ENCODE results near the gene CEBPB. TPM values are rescaled to one million over a fixed set of nuclear protein-coding genes. Genes with fewer than 3 reads are reported as not detected.

CEBPB gene
- total and polyA plus RNA-seq, 9 donors: 5.3 to 14.2 (median 7.7) TPM

GRCh38 chr20:50192364-50193198, 2.0 kb downstream of the CEBPB start:
- peak overlapping the region; percentile 91 for H3K27ac ChIP-seq (ENCODE audit: low read length)
- H3K4me3 ChIP-seq (ENCODE audit: low read length): peak overlapping the region; percentile 65
- no peaks in the 10 kb centered on the region for H3K27me3 ChIP-seq (ENCODE audit: control insufficient read depth, insufficient read depth, low read length)
- H3K4me1 ChIP-seq (ENCODE audit: control insufficient read depth, insufficient read depth, low read length): peaks cover 25% of the 10 kb centered on the region
- H3K9me3 ChIP-seq (replicated peaks; ENCODE audit: control insufficient read depth, low read depth, low read length): no peaks in the 10 kb centered on the region
- peaks cover 11% of the 10 kb centered on the region for H3K36me3 ChIP-seq (ENCODE audit: control insufficient read depth, insufficient read depth, low read length)
- 9% methylated on average over 9 of the region's 25 CpGs for WGBS (ENCODE audit: insufficient coverage)
- peak; percentile 95 for DNase-seq

- peak overlapping the region; percentile 91 for H3K27ac ChIP-seq (ENCODE audit: low read length)
- WGBS (ENCODE audit: insufficient coverage): 60% methylated on average over 1 of the region's 10 CpGs
- H3K4me3 ChIP-seq (ENCODE audit: low read length): peak overlapping the region; percentile 65
- H3K36me3 ChIP-seq (ENCODE audit: control insufficient read depth, insufficient read depth, low read length): peaks cover 11% of the 10 kb centered on the region
- H3K9me3 ChIP-seq (replicated peaks; ENCODE audit: control insufficient read depth, low read depth, low read length): no peaks in the 10 kb centered on the region
- H3K27me3 ChIP-seq (ENCODE audit: control insufficient read depth, insufficient read depth, low read length): no peaks in the 10 kb centered on the region
- no peak for DNase-seq
- peaks cover 25% of the 10 kb centered on the region for H3K4me1 ChIP-seq (ENCODE audit: control insufficient read depth, insufficient read depth, low read length)
These were observed 2.7 kb downstream of the CEBPB start for GRCh38 chr20:50193199-50193835.

- WGBS (ENCODE audit: insufficient coverage): 67% methylated on average over 16 of the region's 16 CpGs
- no peak for DNase-seq
- H3K4me3 ChIP-seq (ENCODE audit: low read length): peak overlapping the region; percentile 65
- H3K27ac ChIP-seq (ENCODE audit: low read length): no peak overlapping the region
- H3K9me3 ChIP-seq (replicated peaks; ENCODE audit: control insufficient read depth, low read depth, low read length): no peaks in the 10 kb centered on the region
- peaks cover 11% of the 10 kb centered on the region for H3K36me3 ChIP-seq (ENCODE audit: control insufficient read depth, insufficient read depth, low read length)
- H3K27me3 ChIP-seq (ENCODE audit: control insufficient read depth, insufficient read depth, low read length): no peaks in the 10 kb centered on the region
- peaks cover 25% of the 10 kb centered on the region for H3K4me1 ChIP-seq (ENCODE audit: control insufficient read depth, insufficient read depth, low read length)
These were observed 3.3 kb downstream of the CEBPB start for GRCh38 chr20:50193836-50194421.

- H3K4me3 ChIP-seq (ENCODE audit: low read length): no peak overlapping the region
- H3K4me1 ChIP-seq (ENCODE audit: control insufficient read depth, insufficient read depth, low read length): peaks cover 23% of the 10 kb centered on the region
- H3K9me3 ChIP-seq (replicated peaks; ENCODE audit: control insufficient read depth, low read depth, low read length): peaks cover 2% of the 10 kb centered on the region
- peaks cover 11% of the 10 kb centered on the region for H3K36me3 ChIP-seq (ENCODE audit: control insufficient read depth, insufficient read depth, low read length)
- no peaks in the 10 kb centered on the region for H3K27me3 ChIP-seq (ENCODE audit: control insufficient read depth, insufficient read depth, low read length)
- WGBS (ENCODE audit: insufficient coverage): 72% methylated on average over 4 of the region's 7 CpGs
- DNase-seq: no peak
- H3K27ac ChIP-seq (ENCODE audit: low read length): no peak overlapping the region
These were observed 3.8 kb downstream of the CEBPB start for GRCh38 chr20:50194422-50194830.

- WGBS (ENCODE audit: insufficient coverage): 74% methylated on average over 3 of the region's 8 CpGs
- H3K9me3 ChIP-seq (replicated peaks; ENCODE audit: control insufficient read depth, low read depth, low read length): peaks cover 2% of the 10 kb centered on the region
- H3K4me1 ChIP-seq (ENCODE audit: control insufficient read depth, insufficient read depth, low read length): peaks cover 22% of the 10 kb centered on the region
- peaks cover 11% of the 10 kb centered on the region for H3K36me3 ChIP-seq (ENCODE audit: control insufficient read depth, insufficient read depth, low read length)
- no peak overlapping the region for H3K4me3 ChIP-seq (ENCODE audit: low read length)
- DNase-seq: no peak
- H3K27me3 ChIP-seq (ENCODE audit: control insufficient read depth, insufficient read depth, low read length): no peaks in the 10 kb centered on the region
- no peak overlapping the region for H3K27ac ChIP-seq (ENCODE audit: low read length)
These were observed 4.3 kb downstream of the CEBPB start for GRCh38 chr20:50194831-50195523.

- no peak for DNase-seq
These were observed 5.0 kb downstream of the CEBPB start for GRCh38 chr20:50195524-50196120.

GRCh38 chr20:50196248-50196647, 5.6 kb downstream of the CEBPB start:
- Histone ChIP-seq H3K4me3 (ENCODE audit: low read length) (no peak overlapping the region), H3K27me3 (ENCODE audit: control insufficient read depth, insufficient read depth, low read length) (no peaks in the 10 kb centered on the region), H3K4me1 (ENCODE audit: control insufficient read depth, insufficient read depth, low read length) (peaks cover 19% of the 10 kb centered on the region), H3K9me3 (replicated peaks; ENCODE audit: control insufficient read depth, low read depth, low read length) (peaks cover 2% of the 10 kb centered on the region), H3K27ac (ENCODE audit: low read length) (no peak overlapping the region), H3K36me3 (ENCODE audit: control insufficient read depth, insufficient read depth, low read length) (peaks cover 11% of the 10 kb centered on the region)
- WGBS (ENCODE audit: insufficient coverage): 86% methylated on average over 4 of the region's 4 CpGs
- no peak for DNase-seq

More at GRCh38 chr20:50195524-50196120, 5.0 kb downstream of the CEBPB start:
- Histone ChIP-seq H3K36me3 (ENCODE audit: control insufficient read depth, insufficient read depth, low read length) (peaks cover 11% of the 10 kb centered on the region), H3K9me3 (replicated peaks; ENCODE audit: control insufficient read depth, low read depth, low read length) (peaks cover 2% of the 10 kb centered on the region), H3K27me3 (ENCODE audit: control insufficient read depth, insufficient read depth, low read length) (no peaks in the 10 kb centered on the region), H3K27ac (ENCODE audit: low read length) (no peak overlapping the region), H3K4me3 (ENCODE audit: low read length) (no peak overlapping the region), H3K4me1 (ENCODE audit: control insufficient read depth, insufficient read depth, low read length) (peaks cover 19% of the 10 kb centered on the region)
- 81% methylated on average over 9 of the region's 13 CpGs for WGBS (ENCODE audit: insufficient coverage)

- Histone ChIP-seq H3K27ac (ENCODE audit: low read length) (no peak overlapping the region), H3K36me3 (ENCODE audit: control insufficient read depth, insufficient read depth, low read length) (peaks cover 11% of the 10 kb centered on the region), H3K27me3 (ENCODE audit: control insufficient read depth, insufficient read depth, low read length) (no peaks in the 10 kb centered on the region), H3K9me3 (replicated peaks; ENCODE audit: control insufficient read depth, low read depth, low read length) (peaks cover 2% of the 10 kb centered on the region), H3K4me3 (ENCODE audit: low read length) (no peak overlapping the region), H3K4me1 (ENCODE audit: control insufficient read depth, insufficient read depth, low read length) (peaks cover 19% of the 10 kb centered on the region)
- DNase-seq: no peak
- 81% methylated on average over 4 of the region's 6 CpGs for WGBS (ENCODE audit: insufficient coverage)
These were observed 6.3 kb downstream of the CEBPB start for GRCh38 chr20:50196896-50197295.

- peaks cover 18% of the 10 kb centered on the region for H3K4me1 ChIP-seq (ENCODE audit: control insufficient read depth, insufficient read depth, low read length)
- WGBS (ENCODE audit: insufficient coverage): 76% methylated on average over 9 of the region's 10 CpGs
- H3K36me3 ChIP-seq (ENCODE audit: control insufficient read depth, insufficient read depth, low read length): peaks cover 11% of the 10 kb centered on the region
- no peak overlapping the region for H3K27ac ChIP-seq (ENCODE audit: low read length)
- DNase-seq: no peak
- H3K4me3 ChIP-seq (ENCODE audit: low read length): no peak overlapping the region
- H3K9me3 ChIP-seq (replicated peaks; ENCODE audit: control insufficient read depth, low read depth, low read length): peaks cover 2% of the 10 kb centered on the region
- no peaks in the 10 kb centered on the region for H3K27me3 ChIP-seq (ENCODE audit: control insufficient read depth, insufficient read depth, low read length)
These were observed 7.0 kb downstream of the CEBPB start for GRCh38 chr20:50197463-50198179.
